GM23248 (cell line): ENCODE measurements around the gene CYB561A3.

Experiments
- EZH2 ChIP-seq: fragments of 200-600 bp; sonication (generic); IDR thresholded peaks from 2 replicates; pipeline ENCODE4 v1.6.1; 2018; ENCODE audit warnings: antibody characterized with exemption, mild to moderate bottlenecking; ENCODE audit not compliant: insufficient read depth, poor library complexity, severe bottlenecking
- EZH2phosphoT487 ChIP-seq: fragments of 200-600 bp; sonication (generic); IDR thresholded peaks from 2 replicates; pipeline ENCODE4 v1.6.1; 2018; ENCODE audit warnings: antibody characterized with exemption, moderate library complexity, mild to moderate bottlenecking, low read depth; ENCODE audit not compliant: insufficient read depth

GRCh38 chr11:61335355-61335710 is 26.3 kb downstream of the CYB561A3 start:
- no peak for TF ChIP-seq EZH2
- no peak for TF ChIP-seq EZH2phosphoT487
